Pancreas (tissue), 10 donors: Measurements from ENCODE around the gene FAH. TPM values are rescaled to one million over a fixed set of nuclear protein-coding genes. Genes with fewer than 3 reads are reported as not detected.
"Not testable (repeated sequence)": the region's sequence is repeated elsewhere in the genome, so short reads cannot be mapped to it uniquely, and the experiment has no call there.

Experiments used
- ATAC-seq, 4 donors: fragments of 200-7000 bp; cut with Tn5 transposase; one replicate each; pipeline versions ENCODE4 v1.8.0 to v1.9.1; 2020; ENCODE audit warnings: mild to moderate bottlenecking in 4 of 4, moderate library complexity in 4 of 4
- DNase-seq, 6 donors: peaks; one replicate each; pipeline ENCODE4 v3.0.0-alpha.2; 2020
- FAIRE-seq: peaks from 2 replicates; lab custom pipeline; 2012; peaks lifted over from hg19 to GRCh38; lab: Jason Lieb, UNC
- H3K27ac ChIP-seq, 4 donors: fragments of 200-600 bp; sonication (generic); 1 replicate in 3 of 4; 2 replicates in 1 of 4; pipeline versions ENCODE4 v1.5.0 to v1.8.0; 2020
- H3K27me3 ChIP-seq, 4 donors: fragments of 200-600 bp; one replicate each; pipeline ENCODE4 v1.8.0; 2021
- H3K36me3 ChIP-seq, 3 donors: fragments of 200-600 bp; sonication (generic) in 1 of 3; one replicate each; pipeline versions ENCODE4 v1.5.0 to v1.8.0; 2020 to 2021
- H3K4me1 ChIP-seq, 3 donors: fragments of 200-600 bp; one replicate each; pipeline ENCODE4 v1.8.0; 2021
- H3K4me3 ChIP-seq, 4 donors: fragments of 200-600 bp; sonication (generic) in 2 of 4; one replicate each; pipeline versions ENCODE4 v1.5.0 to v1.8.0; 2020 to 2021
- H3K9me3 ChIP-seq, 4 donors: fragments of 200-600 bp; one replicate each; pipeline ENCODE4 v1.8.0; 2021
- WGBS, 2 donors: extraction: QIAGEN DNeasy Blood & Tissue Kit; methylation state at CpG; one replicate each; pipeline ENCODE4 v1.1.7; 2013; 5-methylcytosine and 5-hydroxymethylcytosine counted together
- intact Hi-C, 3 donors: fragments of 100-400 bp; cut with DNase I; formaldehyde crosslinking; loops; one replicate each; pipeline versions ENCODE4 v1.11.1 to v1.14.2; 2022
- polyA plus RNA-seq, 2 donors: library from polyadenylated mRNA; stranded (reverse); fragments of 200-250 nt; gene quantifications; one replicate each; pipeline ENCODE4 v1.2.3, GENCODE V29; 2013
- total RNA-seq, 6 donors: library from RNA; stranded (reverse); fragmentation: NEBNext Ultra II Directional in 4 of 6; extraction: Animal tissue kit (Norgen Biotek cat#: 25700) in 4 of 6; gene quantifications; one replicate each; pipeline versions ENCODE4 v1.2.1 to v1.2.4, GENCODE V29; 2021 to 2023
- TF ChIP-seq, protein P1 (sequence below), 4 donors: fragments of 200-600 bp; sonication (generic) in 3 of 4; IDR thresholded peaks; one replicate each; pipeline versions ENCODE4 v1.5.0 to v1.8.0; 2021; ENCODE audit warnings: antibody characterized with exemption in 4 of 4
- donor health status: healthy with polysubstance abuse.
- donor health status: DM: no; HTN: no; CAD: no; lungs with moderate emphysema.
- donor health status: DM: no; HTN: no; CAD: no.
- donor health status: control.
- donor health status: control.
- donor health status: Bipolar disorder and iron deficiency.
- donor health status: DM: yes; HTN: yes; CAD: no.
- donor health status: DM: no; HTN: no; CAD: no.
- donor health status: DM: no; HTN: no; CAD: no.
- donor health status: DM: yes; HTN: yes; CAD: no.

Gene FAH
- total and polyA plus RNA-seq, 8 donors, result 5.0 to 22.9 (median 11.7) TPM

DNA sequence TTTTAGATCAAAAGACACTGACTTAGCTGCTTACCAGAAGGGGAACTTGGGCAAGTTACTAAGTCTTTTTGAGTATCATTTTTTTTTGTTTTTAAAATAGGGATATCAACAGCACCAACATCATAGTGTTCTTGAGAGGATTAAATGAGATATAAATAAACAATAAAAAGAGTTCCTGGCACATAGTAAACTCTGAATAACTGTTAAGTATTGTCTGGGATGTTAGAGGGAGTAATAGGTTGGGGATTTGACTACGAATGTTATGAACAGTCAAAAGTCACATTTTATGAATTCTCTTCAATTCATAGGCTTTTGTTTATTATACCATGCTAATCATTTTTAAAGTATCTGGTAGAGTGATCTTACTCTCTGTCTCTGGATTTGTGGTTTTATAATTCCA lies 37.8 kb upstream of the FAH start:
- H3K27ac ChIP-seq, result no peak overlapping the region
- no peaks in the 10 kb centered on the region for H3K9me3 ChIP-seq
- intact Hi-C loops, result no loop called here
- no peak overlapping the region for H3K4me3 ChIP-seq
- FAIRE-seq, result no peak
- no peak for DNase-seq
- TF ChIP-seq, protein P1, sequence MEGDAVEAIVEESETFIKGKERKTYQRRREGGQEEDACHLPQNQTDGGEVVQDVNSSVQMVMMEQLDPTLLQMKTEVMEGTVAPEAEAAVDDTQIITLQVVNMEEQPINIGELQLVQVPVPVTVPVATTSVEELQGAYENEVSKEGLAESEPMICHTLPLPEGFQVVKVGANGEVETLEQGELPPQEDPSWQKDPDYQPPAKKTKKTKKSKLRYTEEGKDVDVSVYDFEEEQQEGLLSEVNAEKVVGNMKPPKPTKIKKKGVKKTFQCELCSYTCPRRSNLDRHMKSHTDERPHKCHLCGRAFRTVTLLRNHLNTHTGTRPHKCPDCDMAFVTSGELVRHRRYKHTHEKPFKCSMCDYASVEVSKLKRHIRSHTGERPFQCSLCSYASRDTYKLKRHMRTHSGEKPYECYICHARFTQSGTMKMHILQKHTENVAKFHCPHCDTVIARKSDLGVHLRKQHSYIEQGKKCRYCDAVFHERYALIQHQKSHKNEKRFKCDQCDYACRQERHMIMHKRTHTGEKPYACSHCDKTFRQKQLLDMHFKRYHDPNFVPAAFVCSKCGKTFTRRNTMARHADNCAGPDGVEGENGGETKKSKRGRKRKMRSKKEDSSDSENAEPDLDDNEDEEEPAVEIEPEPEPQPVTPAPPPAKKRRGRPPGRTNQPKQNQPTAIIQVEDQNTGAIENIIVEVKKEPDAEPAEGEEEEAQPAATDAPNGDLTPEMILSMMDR (IDR thresholded peaks at IDR 0.05), result no peak
- no peak for ATAC-seq
- peaks cover 0 to 4% (median 0%) of the 10 kb centered on the region in 3 donors for H3K4me1 ChIP-seq
- 87 to 94% methylated on average over 1 of the region's 1 CpG for WGBS, 2 donors
- no peaks in the 10 kb centered on the region for H3K27me3 ChIP-seq
- no peaks in the 10 kb centered on the region for H3K36me3 ChIP-seq

DNA sequence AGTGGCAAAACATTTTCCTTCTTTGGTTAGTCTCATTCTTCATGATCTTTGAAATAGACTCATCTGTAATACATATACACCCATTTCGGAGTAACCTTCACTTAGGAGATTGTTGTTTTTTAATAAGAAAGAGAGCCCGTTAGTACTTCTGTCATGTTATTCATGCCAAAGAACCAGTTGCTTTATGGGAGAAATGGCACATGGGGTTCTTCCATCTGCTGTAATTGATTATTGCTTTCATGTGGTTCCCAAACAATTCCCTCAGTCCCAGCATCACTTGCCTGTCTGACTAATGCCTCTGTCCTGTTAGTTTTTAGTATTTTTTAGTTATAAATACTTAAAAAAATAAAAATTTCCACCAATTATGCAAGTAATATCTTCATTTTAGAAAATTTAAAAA lies 33.8 kb upstream of the FAH start:
- peaks cover 0 to 4% (median 0%) of the 10 kb centered on the region in 3 donors for H3K4me1 ChIP-seq
- H3K36me3 ChIP-seq, result peaks cover 0 to 6% (median 0%) of the 10 kb centered on the region in 3 donors
- H3K27me3 ChIP-seq, result no peaks in the 10 kb centered on the region
- no peaks in the 10 kb centered on the region for H3K9me3 ChIP-seq
- ATAC-seq, result no peak
- no peak overlapping the region for H3K27ac ChIP-seq
- FAIRE-seq, result no peak
- H3K4me3 ChIP-seq, result no peak overlapping the region
- TF ChIP-seq, protein P1 (IDR thresholded peaks at IDR 0.05), result no peak
- intact Hi-C loops, result no loop called here
- 67 to 74% methylated on average over 2 of the region's 2 CpGs for WGBS, 2 donors
- DNase-seq, result no peak

DNA sequence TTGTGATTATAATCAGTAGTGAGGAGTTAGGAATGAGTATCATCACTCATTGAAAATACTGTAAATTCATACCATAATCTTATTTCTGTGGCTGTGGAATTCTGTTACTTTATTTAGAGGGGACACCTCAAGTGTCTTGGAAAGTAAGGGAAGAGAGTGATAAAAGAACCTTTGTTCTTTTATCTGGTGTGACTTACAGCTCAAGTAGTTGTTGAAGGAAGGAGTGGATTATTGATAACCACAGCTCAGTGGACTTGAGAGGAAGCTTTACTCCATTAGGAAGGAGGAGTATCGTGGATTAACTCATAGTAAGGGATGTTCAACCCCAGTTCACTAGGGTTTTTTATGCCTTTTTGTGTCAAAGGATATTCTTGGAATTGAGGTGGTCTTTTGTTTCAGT lies 32.2 kb upstream of the FAH start:
- intact Hi-C loops, result no loop called here
- DNase-seq (no peak), FAIRE-seq (no peak), ATAC-seq (no peak)
- H3K4me1 ChIP-seq, result peaks cover 0 to 4% (median 0%) of the 10 kb centered on the region in 3 donors
- no peaks in the 10 kb centered on the region for H3K27me3 ChIP-seq
- no peak overlapping the region for H3K4me3 ChIP-seq
- 91 to 100% methylated on average over 1 of the region's 1 CpG for WGBS, 2 donors
- H3K9me3 ChIP-seq, result no peaks in the 10 kb centered on the region
- H3K36me3 ChIP-seq, result peaks cover 0 to 6% (median 0%) of the 10 kb centered on the region in 3 donors
- TF ChIP-seq, protein P1 (IDR thresholded peaks at IDR 0.05), result no peak
- no peak overlapping the region for H3K27ac ChIP-seq

DNA sequence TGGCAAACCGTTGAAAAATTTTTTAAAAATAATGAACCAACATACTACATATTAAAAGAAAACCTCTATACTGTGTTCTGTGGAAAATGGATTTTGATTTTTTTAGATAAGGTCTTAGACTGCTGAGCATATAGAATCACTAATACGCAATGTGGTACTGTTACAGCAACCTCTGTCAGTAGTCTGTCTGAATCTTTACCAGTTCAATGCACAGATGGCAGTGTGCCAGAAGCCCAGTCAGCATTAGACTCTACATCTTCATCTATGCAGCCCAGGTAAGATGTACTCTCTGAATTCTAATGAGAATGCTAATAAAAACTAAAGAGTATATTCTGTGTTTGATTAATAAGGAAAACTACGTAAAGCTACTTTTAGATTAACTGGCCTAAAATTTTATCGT lies 31.3 kb upstream of the FAH start:
- WGBS, 2 donors, result 86 to 89% methylated on average over 4 of the region's 4 CpGs
- intact Hi-C loops, result no loop called here
- Histone ChIP-seq H3K9me3 (no peaks in the 10 kb centered on the region), H3K4me3 (no peak overlapping the region), H3K4me1 (peaks cover 0 to 4% (median 0%) of the 10 kb centered on the region in 3 donors), H3K27me3 (no peaks in the 10 kb centered on the region), H3K27ac (no peak overlapping the region), H3K36me3 (peaks cover 0 to 6% (median 0%) of the 10 kb centered on the region in 3 donors)
- TF ChIP-seq, protein P1 (IDR thresholded peaks at IDR 0.05), result no peak
- no peak for DNase-seq
- FAIRE-seq, result no peak
- no peak for ATAC-seq

DNA sequence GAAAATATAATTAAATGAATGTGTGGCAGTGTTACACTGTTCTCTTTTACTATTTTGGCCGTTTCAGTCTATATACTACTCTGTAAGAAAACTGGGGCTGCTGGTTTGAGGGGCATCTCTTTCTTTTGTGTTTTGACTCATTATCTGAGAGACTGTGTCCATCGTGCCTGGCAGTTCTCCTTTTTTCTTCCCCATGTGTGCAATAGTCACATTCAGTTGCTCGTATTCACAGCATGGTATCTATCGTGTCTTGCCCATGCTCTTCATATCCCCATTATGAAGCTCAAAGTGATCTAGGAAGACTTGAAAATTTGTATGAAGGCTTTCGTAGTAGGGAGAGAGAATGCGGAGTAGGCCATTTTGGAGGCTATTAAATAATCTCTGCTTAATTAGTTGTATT lies 29.8 kb upstream of the FAH start:
- FAIRE-seq (no peak), DNase-seq (no peak), ATAC-seq (no peak)
- WGBS, 2 donors, result 88 to 93% methylated on average over 6 of the region's 6 CpGs
- intact Hi-C loops, result no loop called here
- Histone ChIP-seq H3K36me3 (peaks cover 0 to 6% (median 0%) of the 10 kb centered on the region in 3 donors), H3K4me1 (peaks cover 0 to 4% (median 0%) of the 10 kb centered on the region in 3 donors), H3K4me3 (no peak overlapping the region), H3K27me3 (no peaks in the 10 kb centered on the region), H3K9me3 (no peaks in the 10 kb centered on the region), H3K27ac (no peak overlapping the region)
- TF ChIP-seq, protein P1 (IDR thresholded peaks at IDR 0.05), result no peak

DNA sequence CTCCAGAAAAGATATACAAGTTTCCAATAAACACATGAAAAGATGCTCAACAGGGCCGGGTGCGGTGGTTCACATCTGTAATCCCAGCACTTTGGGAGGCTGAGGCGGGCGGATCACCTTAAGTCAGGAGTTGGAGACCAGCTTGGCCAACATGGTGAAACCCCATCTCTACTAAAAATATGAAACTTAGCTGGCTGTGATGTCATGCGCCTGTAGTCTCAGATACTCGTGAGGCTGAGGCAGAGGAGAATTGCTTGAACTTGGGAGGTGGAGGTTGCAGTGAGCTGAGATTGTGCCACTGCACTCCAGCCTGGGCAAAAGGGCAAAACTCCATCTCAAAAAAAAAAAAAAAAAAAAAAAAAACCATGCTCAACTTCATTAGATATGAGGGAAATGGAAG lies 25.5 kb upstream of the FAH start:
- H3K36me3 ChIP-seq, H3K4me1 ChIP-seq, FAIRE-seq, H3K4me3 ChIP-seq, H3K9me3 ChIP-seq, DNase-seq, ATAC-seq, intact Hi-C loops, H3K27ac ChIP-seq, H3K27me3 ChIP-seq: not testable (repeated sequence)
- 97 to 98% methylated on average over 6 of the region's 6 CpGs for WGBS, 2 donors
